Endothelial cell of umbilical vein (primary cell): ENCODE data around the gene SLC50A1. TPM values are rescaled to one million over a fixed set of nuclear protein-coding genes. Genes with fewer than 3 reads are reported as not detected.

Experiments
- BruUV-seq: library from RNA; stranded (reverse); fragments of 400-500 nt; replicated peaks from 2 replicates; lab custom pipeline; 2021; lab: Mats Ljungman, UMichigan
- CTCF ChIA-PET: fragments of 300-600, 350-600 bp; sonication (Branson Sonifier 250); formaldehyde crosslinking; loops from one replicate; lab custom pipeline; 2021; ENCODE audit warnings: antibody characterized with exemption, inconsistent platforms; lab: Charles Lee
- POLR2A ChIA-PET: fragments of 300-600, 350-600 bp; sonication (Branson Sonifier 250); formaldehyde crosslinking; loops from one replicate; lab custom pipeline; 2021; ENCODE audit warnings: antibody characterized with exemption, inconsistent platforms; lab: Charles Lee
- DNase-seq: peaks from one replicate; pipeline ENCODE4 v3.0.0-alpha.2; 2011; ENCODE audit warnings: low read depth, low spot score
- FAIRE-seq: peaks from 2 replicates; lab custom pipeline; 2011; peaks lifted over from hg19 to GRCh38; lab: Jason Lieb, UNC
- H2AFZ ChIP-seq: 2 replicates; pipeline ENCODE4 v1.6.0; 2012; ENCODE audit warnings: low read depth, low read length, control low read depth, inconsistent platforms
- H3K27ac ChIP-seq: 2 replicates; pipeline ENCODE4 v1.5.1; 2011; ENCODE audit warnings: low read depth, mild to moderate bottlenecking, control low read depth, low read length, moderate library complexity; ENCODE audit not compliant: insufficient read depth
- H3K27me3 ChIP-seq, 2 experiments: 2 replicates each; pipeline versions ENCODE4 v1.6.0 to v1.6.1; 2011; ENCODE audit warnings: low read length in 2 of 2, mixed read lengths in 1 of 2; ENCODE audit not compliant: control insufficient read depth in 2 of 2, insufficient read depth in 2 of 2
- H3K36me3 ChIP-seq, 2 experiments: 2 replicates in 1 of 2; 3 replicates in 1 of 2; pipeline ENCODE4 v1.5.1; 2011; ENCODE audit warnings: low read length in 2 of 2, mild to moderate bottlenecking in 1 of 2, moderate library complexity in 1 of 2; ENCODE audit not compliant: control insufficient read depth in 2 of 2, insufficient read depth in 2 of 2; ENCODE audit errors: extremely low read depth in 1 of 2
- H3K4me1 ChIP-seq: 3 replicates; pipeline ENCODE4 v1.5.1; 2011; ENCODE audit warnings: mild to moderate bottlenecking, low read length; ENCODE audit not compliant: control insufficient read depth, insufficient read depth; ENCODE audit errors: extremely low read depth
- H3K4me2 ChIP-seq: 2 replicates; pipeline ENCODE4 v1.6.1; 2011; ENCODE audit warnings: low read length, control low read depth, mixed read lengths; ENCODE audit not compliant: insufficient read depth
- H3K4me3 ChIP-seq, 3 experiments: fragments of 200-600 bp in 1 of 3; sonication (generic), shearing (Covaris generic) in 1 of 3; replicated peaks in 1 of 3; 2 replicates each; pipeline ENCODE4 v1.5.1; 2011 to 2016; ENCODE audit warnings: control low read depth in 3 of 3, low read length in 3 of 3, mild to moderate bottlenecking in 2 of 3, inconsistent platforms in 1 of 3, low read depth in 1 of 3, moderate library complexity in 1 of 3; ENCODE audit not compliant: insufficient read depth in 1 of 3
- H3K79me2 ChIP-seq: 2 replicates; pipeline ENCODE4 v1.6.0; 2012; ENCODE audit warnings: low read length, inconsistent platforms; ENCODE audit not compliant: control insufficient read depth, insufficient read depth
- H3K9ac ChIP-seq: replicated peaks from 2 replicates; pipeline ENCODE3; 2011; ENCODE audit warnings: low read length, control low read depth; ENCODE audit not compliant: insufficient read depth; ENCODE audit errors: extremely low read depth
- H3K9me1 ChIP-seq: replicated peaks from 3 replicates; pipeline ENCODE4 v1.6.0; 2011; ENCODE audit warnings: mild to moderate bottlenecking, low read length; ENCODE audit not compliant: control insufficient read depth, insufficient read depth; ENCODE audit errors: extremely low read depth
- H3K9me3 ChIP-seq: replicated peaks from 2 replicates; pipeline ENCODE4 v1.5.1; 2012; ENCODE audit warnings: low read length, inconsistent platforms; ENCODE audit not compliant: control insufficient read depth, insufficient read depth
- H4K20me1 ChIP-seq: replicated peaks from 2 replicates; pipeline ENCODE3; 2011; ENCODE audit warnings: mild to moderate bottlenecking, low read length; ENCODE audit not compliant: control insufficient read depth, insufficient read depth; ENCODE audit errors: extremely low read depth
- CTCF ChIP-seq, 2 donors: IDR thresholded peaks; 1 replicate in 1 of 2; 2 replicates in 1 of 2; pipeline ENCODE4 v1.5.1; 2011; ENCODE audit warnings: low read length in 2 of 2, mild to moderate bottlenecking in 2 of 2, moderate library complexity in 2 of 2, control low read depth in 1 of 2, inconsistent platforms in 1 of 2, low read depth in 1 of 2; ENCODE audit not compliant: insufficient read depth in 1 of 2; ENCODE audit errors: extremely low read depth in 1 of 2
- FOS ChIP-seq: IDR thresholded peaks from 2 replicates; pipeline ENCODE4 v1.6.1; 2011; ENCODE audit warnings: mild to moderate bottlenecking, low read length, moderate library complexity, borderline replicate concordance; ENCODE audit not compliant: insufficient read depth
- GATA2 ChIP-seq: IDR thresholded peaks from 2 replicates; pipeline ENCODE4 v1.7.0; 2011; ENCODE audit warnings: low read depth, mild to moderate bottlenecking, moderate library complexity, mixed read lengths, low read length; ENCODE audit not compliant: insufficient read length, insufficient read depth
- JUN ChIP-seq: IDR thresholded peaks from 2 replicates; pipeline ENCODE4 v1.6.1; 2011; ENCODE audit warnings: borderline replicate concordance, low read depth; ENCODE audit not compliant: insufficient read length, insufficient read depth
- POLR2AphosphoS5 ChIP-seq: IDR thresholded peaks from 2 replicates; pipeline ENCODE4 v1.6.1; 2012; ENCODE audit warnings: low read depth, mild to moderate bottlenecking, control low read depth, low read length, moderate library complexity; ENCODE audit not compliant: insufficient read depth
- dilution Hi-C: fragments of 300-500 bp; cut with MboI; formaldehyde crosslinking; loops from one replicate; pipeline ENCODE4 v1.15.0; 2019; ENCODE audit warnings: low sequenced_read_pairs; ENCODE audit not compliant: extremely low pct_ligation_motif_present
- intact Hi-C: fragments of 100-400 bp; cut with micrococcal nuclease; formaldehyde crosslinking; loops from one replicate; pipeline ENCODE4 v1.10.0; 2022
- polyA plus RNA-seq, 4 experiments: library from polyadenylated mRNA; depleted of rRNA in 3 of 4; stranded (reverse) in 3 of 4; unstranded in 1 of 4; fragments of >200 nt; gene quantifications; 2 replicates each; pipeline versions ENCODE4 v1.2.1 to v1.2.3, GENCODE V29; 2011 to 2012; ENCODE audit warnings: missing spikeins in 1 of 4
- total RNA-seq: library from RNA; stranded (reverse); gene quantifications from 2 replicates; pipeline ENCODE4 v1.2.3, GENCODE V29; 2021

The SLC50A1 gene
- total and polyA plus RNA-seq, 2 donors (not counting 3 experiments of a cell fraction or from before 2014, with no cell fraction given) = 29.5 to 66.1 TPM

- TF ChIP-seq FOS (no peak), CTCF (IDR thresholded peaks at IDR 0.05; ENCODE audit: extremely low read depth in 1 of 2, insufficient read depth in 1 of 2, low read depth in 1 of 2, low read length in 2 of 2) (no peak), POLR2AphosphoS5 (no peak), GATA2 (no peak), JUN (no peak)
- Histone ChIP-seq H3K27me3 (peaks cover 6 to 19% of the 10 kb centered on the region in 2 experiments), H3K9me1 (no peaks in the 10 kb centered on the region), H3K4me2 (no peak overlapping the region), H3K36me3 (no peaks in the 10 kb centered on the region), H3K79me2 (no peaks in the 10 kb centered on the region), H3K4me3 (no peak overlapping the region), H3K9ac (no peak overlapping the region), H3K9me3 (no peaks in the 10 kb centered on the region), H3K4me1 (no peaks in the 10 kb centered on the region), H4K20me1 (no peaks in the 10 kb centered on the region), H3K27ac (no peak overlapping the region), H2AFZ (no peak overlapping the region)
- no peak for FAIRE-seq
- no peak for DNase-seq
- no TSS peak for BruUV-seq
- POLR2A ChIA-PET = interaction anchor here (0.8 to 1.3 kb wide), 2 partner anchors 75 to 81 kb away, joined by 3 to 5 read pairs; partner anchors contain the start of gene KRTCAP2
- CTCF ChIA-PET = interaction anchor here (0.5 to 13.7 kb wide), 35 partner anchors 8 to 533 kb away, joined by 3 to 673 read pairs (median 7); partner anchors contain the start of genes ADAM15, DPM3, EFNA1 and KRTCAP2
- dilution Hi-C loops (no loop called here), intact Hi-C loops (no loop called here)
These were observed 43.5 kb upstream of the SLC50A1 start for GRCh38 chr1:155092131-155092530.
